B cell (primary cell): ENCODE results near the gene EDC4. TPM values are rescaled to one million over a fixed set of nuclear protein-coding genes. Genes with fewer than 3 reads are reported as not detected.

ENCODE experiments used
- ATAC-seq: fragments of 200-7000 bp; cut with Tn5 transposase; one replicate; pipeline ENCODE4 v1.10.0; 2021; ENCODE audit warnings: low read depth, mild to moderate bottlenecking, moderate number of reproducible peaks, moderate library complexity
- CTCF ChIA-PET: fragments of 350-600 bp; sonication (Branson Sonifier 250); formaldehyde crosslinking; loops from one replicate; lab custom pipeline; 2021; ENCODE audit warnings: antibody characterized with exemption, inconsistent platforms; lab: Charles Lee
- POLR2A ChIA-PET: fragments of 350-600 bp; sonication (Branson Sonifier 250); formaldehyde crosslinking; loops from one replicate; lab custom pipeline; 2021; ENCODE audit warnings: antibody characterized with exemption; lab: Charles Lee
- DNase-seq: peaks from one replicate; pipeline ENCODE4 v3.0.0; 2013
- H2AFZ ChIP-seq: 2 replicates; pipeline ENCODE4 v1.6.1; 2012; ENCODE audit warnings: mild to moderate bottlenecking, low read depth, low read length; ENCODE audit not compliant: insufficient read depth, poor library complexity, severe bottlenecking
- H3K27ac ChIP-seq, 2 donors: 1 replicate in 1 of 2; 2 replicates in 1 of 2; pipeline ENCODE4 v1.5.1; 2012 to 2013; ENCODE audit warnings: low read length in 2 of 2, mild to moderate bottlenecking in 2 of 2, moderate library complexity in 1 of 2
- H3K27me3 ChIP-seq, 4 experiments: fragments of 200-600 bp in 1 of 4; sonication (generic) in 1 of 4; replicated peaks in 1 of 4; 1 replicate in 2 of 4; 2 replicates in 2 of 4; pipeline versions ENCODE4 v1.6.1 to v1.7.0; 2013 to 2016; ENCODE audit warnings: low read length in 3 of 4, mild to moderate bottlenecking in 2 of 4, mixed read lengths in 1 of 4, moderate library complexity in 1 of 4; ENCODE audit not compliant: insufficient read depth in 4 of 4, control insufficient read depth in 3 of 4; ENCODE audit errors: control extremely low read depth in 1 of 4
- H3K36me3 ChIP-seq, 2 experiments: replicated peaks in 1 of 2; 1 replicate in 1 of 2; 2 replicates in 1 of 2; pipeline versions ENCODE4 v1.6.1 to v1.7.1; 2013; ENCODE audit warnings: low read length in 1 of 2; ENCODE audit not compliant: insufficient read depth in 2 of 2, control insufficient read depth in 1 of 2; ENCODE audit errors: control extremely low read depth in 1 of 2, extremely low read depth in 1 of 2
- H3K4me1 ChIP-seq, 2 donors: fragments of 200-600 bp in 1 of 2; sonication (generic) in 1 of 2; 1 replicate in 1 of 2; 2 replicates in 1 of 2; pipeline versions ENCODE4 v1.5.1 to v1.6.1; 2013 to 2017; ENCODE audit warnings: low read length in 2 of 2; ENCODE audit not compliant: control insufficient read depth in 2 of 2, insufficient read depth in 2 of 2
- H3K4me2 ChIP-seq: replicated peaks from 2 replicates; pipeline ENCODE3; 2012; ENCODE audit warnings: mild to moderate bottlenecking, low read depth, low read length; ENCODE audit not compliant: poor library complexity, severe bottlenecking
- H3K4me3 ChIP-seq, 5 experiments: fragments of 200-600 bp in 1 of 5; sonication (generic) in 1 of 5; 1 replicate in 3 of 5; 2 replicates in 2 of 5; pipeline versions ENCODE4 v1.5.1 to v1.7.0; 2011 to 2016; ENCODE audit warnings: low read length in 4 of 5, mild to moderate bottlenecking in 4 of 5, low read depth in 2 of 5, control low read depth in 1 of 5, moderate library complexity in 1 of 5; ENCODE audit not compliant: insufficient read depth in 1 of 5; ENCODE audit errors: control extremely low read depth in 1 of 5, extremely low read depth in 1 of 5
- H3K79me2 ChIP-seq: fragments of 200-600 bp; sonication (generic); one replicate; pipeline ENCODE4 v1.6.0; 2016; ENCODE audit warnings: low read length; ENCODE audit not compliant: control insufficient read depth, insufficient read depth
- H3K9ac ChIP-seq: fragments of 200-600 bp; sonication (generic); 2 replicates; pipeline ENCODE4 v1.6.1; 2017; ENCODE audit warnings: mild to moderate bottlenecking, low read length, moderate library complexity
- H3K9me3 ChIP-seq, 3 donors: one replicate each; pipeline versions ENCODE4 v1.6.1 to v1.7.1; 2013; ENCODE audit warnings: low read length in 2 of 3; ENCODE audit not compliant: control insufficient read depth in 2 of 3, insufficient read depth in 1 of 3; ENCODE audit errors: control extremely low read depth in 1 of 3
- H4K20me1 ChIP-seq: 2 replicates; pipeline ENCODE4 v1.6.0; 2012; ENCODE audit warnings: mild to moderate bottlenecking, low read length; ENCODE audit not compliant: insufficient read depth, control insufficient read depth, poor library complexity, severe bottlenecking
- H3K27ac Mint-ChIP-seq: one replicate; pipeline ENCODE4 v1.8.0; 2021; ENCODE audit warnings: mixed read lengths
- H3K27me3 Mint-ChIP-seq: one replicate; pipeline ENCODE4 v1.8.0; 2021; ENCODE audit warnings: mixed read lengths
- H3K4me1 Mint-ChIP-seq: one replicate; pipeline ENCODE4 v1.8.0; 2021; ENCODE audit warnings: mixed read lengths
- H3K4me3 Mint-ChIP-seq: one replicate; pipeline ENCODE4 v1.8.0; 2021; ENCODE audit warnings: mixed read lengths
- H3K9me3 Mint-ChIP-seq: one replicate; pipeline ENCODE4 v1.8.0; 2022; ENCODE audit warnings: mixed read lengths; ENCODE audit not compliant: insufficient read depth
- CTCF ChIP-seq: fragments of 200-600 bp; IDR thresholded peaks from one replicate; pipeline ENCODE4 v1.8.0; 2022; ENCODE audit warnings: antibody characterized with exemption, mild to moderate bottlenecking
- EZH2 ChIP-seq: IDR thresholded peaks from 2 replicates; pipeline ENCODE4 v1.6.1; 2012; ENCODE audit warnings: borderline replicate concordance, low read depth, mild to moderate bottlenecking, moderate library complexity, low read length; ENCODE audit not compliant: insufficient read depth, poor library complexity, severe bottlenecking
- WGBS: methylation state at CpG from one replicate; pipeline ENCODE4 v1.1.5; 2013; ENCODE audit warnings: missing lambda C conversion rate; ENCODE audit not compliant: insufficient coverage; 5-methylcytosine and 5-hydroxymethylcytosine counted together
- intact Hi-C: fragments of 100-400 bp; cut with micrococcal nuclease; formaldehyde crosslinking; loops from one replicate; pipeline ENCODE4 v1.10.0; 2022
- polyA plus RNA-seq: library from polyadenylated mRNA; depleted of rRNA; stranded (reverse); fragments of >200 nt; gene quantifications from 2 replicates; pipeline ENCODE4 v1.2.3, GENCODE V29; 2012
- total RNA-seq, 2 donors: library from RNA; stranded (reverse); fragments of 120-200 nt in 1 of 2; gene quantifications; 1 replicate in 1 of 2; 2 replicates in 1 of 2; pipeline versions ENCODE4 v1.2.3 to v1.2.4, GENCODE V29; 2013 to 2022

EDC4 gene
- total and polyA plus RNA-seq, 2 donors (not counting 1 experiment from before 2014, with no cell fraction given) = 84.5 to 95.1 TPM

GRCh38 chr16:67882374-67883145, 9.7 kb downstream of the EDC4 start:
- no peak for TF ChIP-seq EZH2
- no peak for TF ChIP-seq CTCF
- Histone ChIP-seq H3K4me1 (no peaks in the 10 kb centered on the region), H3K9ac (no peak overlapping the region), H3K27ac (no peak overlapping the region), H3K9me3 (no peaks in the 10 kb centered on the region), H3K79me2 (peaks cover 6% of the 10 kb centered on the region), H3K36me3 (peaks cover 0 to 81% of the 10 kb centered on the region in 2 experiments), H3K27me3 (no peaks in the 10 kb centered on the region), H4K20me1 (no peaks in the 10 kb centered on the region), H3K4me2 (no peak overlapping the region), H2AFZ (no peak overlapping the region), H3K4me3 (no peak overlapping the region)
- H3K9me3 Mint-ChIP-seq = no peaks in the 10 kb centered on the region
- no peaks in the 10 kb centered on the region for H3K27me3 Mint-ChIP-seq
- ChIA-PET POLR2A (interaction anchor here (1.6 kb wide), 1 partner anchor 158 kb away, joined by 12 read pairs; no protein-coding TSS in a partner anchor), CTCF (interaction anchor here (0.6 to 9.3 kb wide), 35 partner anchors 8 to 345 kb away, joined by 3 to 151 read pairs (median 8); partner anchors contain the start of genes NUTF2, PSKH1 and PSMB10)
- H3K27ac Mint-ChIP-seq = no peak overlapping the region
- intact Hi-C loops = loop anchor here (1.0 kb wide), 4 partner anchors 46 to 347 kb away; no protein-coding TSS in a partner anchor
- DNase-seq = no peak
- 97% methylated on average over 16 of the region's 18 CpGs for WGBS
- no peaks in the 10 kb centered on the region for H3K4me1 Mint-ChIP-seq
- H3K4me3 Mint-ChIP-seq = no peak overlapping the region
- no peak for ATAC-seq
